Liver (tissue), 3 donors: ENCODE results near the gene DAPK2.

Source experiments
- GABPA ChIP-seq, 2 donors: IDR thresholded peaks in 1 of 2; conservative IDR thresholded peaks in 1 of 2; 2 replicates each; pipeline ENCODE4 v1.6.1; 2016; ENCODE audit warnings: antibody characterized with exemption in 2 of 2, mild to moderate bottlenecking in 1 of 2, moderate library complexity in 1 of 2
- TF ChIP-seq, protein P1 (sequence below): fragments of 150-350 bp; IDR thresholded peaks from 2 replicates; pipeline ENCODE4 v1.5.1; 2017; ENCODE audit warnings: improper control_type of control experiment, low read depth, low read length; ENCODE audit not compliant: missing input control
- TF ChIP-seq, protein P2 (sequence below): IDR thresholded peaks from 2 replicates; pipeline ENCODE4 v1.6.1; 2016; ENCODE audit warnings: antibody characterized with exemption
- donor health status: healthy.
- donor health status: healthy.

DNA sequence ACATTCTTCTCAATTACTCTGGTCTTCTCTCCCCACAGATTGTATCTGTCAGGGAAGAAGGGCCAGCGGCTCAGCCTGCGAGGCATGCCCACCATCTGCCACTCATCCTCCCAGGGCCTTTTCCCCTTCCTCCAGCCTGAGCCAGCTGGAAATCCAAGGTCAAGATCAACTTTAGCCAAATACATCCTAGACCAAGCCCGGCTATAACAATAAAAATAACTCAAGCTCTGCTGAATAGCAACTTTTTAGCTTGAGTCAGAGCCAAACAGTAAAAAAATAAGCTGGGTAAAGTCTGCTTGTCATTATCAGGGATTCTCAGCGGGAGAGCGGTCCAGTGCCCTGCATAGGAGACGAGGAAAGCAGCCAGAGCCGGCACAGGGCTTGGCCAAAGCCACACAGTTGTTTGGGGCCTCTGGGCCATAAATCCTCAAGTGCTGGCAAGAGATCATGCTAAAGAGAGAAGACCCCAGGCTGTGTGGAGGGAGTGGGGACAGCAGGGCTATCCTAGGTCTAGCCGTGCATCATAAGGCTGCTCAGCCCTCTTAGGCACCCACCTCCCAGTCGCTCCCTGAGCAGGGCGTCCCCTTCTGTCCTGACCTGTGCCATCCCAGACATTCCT lies 136.4 kb downstream of the DAPK2 start:
- TF ChIP-seq GABPA (IDR thresholded peaks at IDR 0.05 in 1 of 2, conservative IDR thresholded peaks at IDR 0.05 in 1 of 2) = no peak
- TF ChIP-seq, protein P1, sequence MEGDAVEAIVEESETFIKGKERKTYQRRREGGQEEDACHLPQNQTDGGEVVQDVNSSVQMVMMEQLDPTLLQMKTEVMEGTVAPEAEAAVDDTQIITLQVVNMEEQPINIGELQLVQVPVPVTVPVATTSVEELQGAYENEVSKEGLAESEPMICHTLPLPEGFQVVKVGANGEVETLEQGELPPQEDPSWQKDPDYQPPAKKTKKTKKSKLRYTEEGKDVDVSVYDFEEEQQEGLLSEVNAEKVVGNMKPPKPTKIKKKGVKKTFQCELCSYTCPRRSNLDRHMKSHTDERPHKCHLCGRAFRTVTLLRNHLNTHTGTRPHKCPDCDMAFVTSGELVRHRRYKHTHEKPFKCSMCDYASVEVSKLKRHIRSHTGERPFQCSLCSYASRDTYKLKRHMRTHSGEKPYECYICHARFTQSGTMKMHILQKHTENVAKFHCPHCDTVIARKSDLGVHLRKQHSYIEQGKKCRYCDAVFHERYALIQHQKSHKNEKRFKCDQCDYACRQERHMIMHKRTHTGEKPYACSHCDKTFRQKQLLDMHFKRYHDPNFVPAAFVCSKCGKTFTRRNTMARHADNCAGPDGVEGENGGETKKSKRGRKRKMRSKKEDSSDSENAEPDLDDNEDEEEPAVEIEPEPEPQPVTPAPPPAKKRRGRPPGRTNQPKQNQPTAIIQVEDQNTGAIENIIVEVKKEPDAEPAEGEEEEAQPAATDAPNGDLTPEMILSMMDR = no peak
- TF ChIP-seq, protein P2, sequence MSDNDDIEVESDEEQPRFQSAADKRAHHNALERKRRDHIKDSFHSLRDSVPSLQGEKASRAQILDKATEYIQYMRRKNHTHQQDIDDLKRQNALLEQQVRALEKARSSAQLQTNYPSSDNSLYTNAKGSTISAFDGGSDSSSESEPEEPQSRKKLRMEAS = no peak
